ENCODE data around the gene PSME3. TPM values are rescaled to one million over a fixed set of nuclear protein-coding genes. Genes with fewer than 3 reads are reported as not detected.
"Not testable (repeated sequence)": the region's sequence is repeated elsewhere in the genome, so short reads cannot be mapped to it uniquely, and the experiment has no call there.

Gene PSME3
- total and polyA plus RNA-seq, 9 of the 15 experiments (the other 6 are each of a cell fraction or from before 2014, with no cell fraction given) = 31.2 to 275 (median 141) TPM

DNA sequence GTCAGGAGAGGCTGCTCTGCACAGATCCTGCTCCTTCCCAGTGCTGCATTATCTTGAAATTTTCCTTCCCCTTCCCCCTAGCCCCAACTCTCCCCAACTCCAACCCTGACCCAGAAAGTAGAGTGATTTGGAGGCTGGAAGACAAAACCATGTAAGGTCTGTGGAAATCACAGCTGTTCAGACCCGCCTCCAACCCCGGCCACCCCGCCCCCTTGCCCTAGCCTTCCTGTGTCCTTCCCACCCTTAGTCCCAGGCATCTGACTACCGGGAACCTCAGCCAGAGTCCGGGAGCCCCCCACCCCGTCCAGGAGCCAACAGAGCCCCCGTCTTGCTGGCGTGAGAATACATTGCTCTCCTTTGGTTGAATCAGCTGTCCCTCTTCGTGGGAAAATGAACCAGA, 17.8 kb downstream of the PSME3 start, which contains the start of gene AOC3 (continued):
- TF ChIP-seq, protein P1, sequence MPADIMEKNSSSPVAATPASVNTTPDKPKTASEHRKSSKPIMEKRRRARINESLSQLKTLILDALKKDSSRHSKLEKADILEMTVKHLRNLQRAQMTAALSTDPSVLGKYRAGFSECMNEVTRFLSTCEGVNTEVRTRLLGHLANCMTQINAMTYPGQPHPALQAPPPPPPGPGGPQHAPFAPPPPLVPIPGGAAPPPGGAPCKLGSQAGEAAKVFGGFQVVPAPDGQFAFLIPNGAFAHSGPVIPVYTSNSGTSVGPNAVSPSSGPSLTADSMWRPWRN (IDR thresholded peaks at IDR 0.05; ENCODE audit: low read depth) = no peak
- TF ChIP-seq TOE1 (IDR thresholded peaks at IDR 0.05; ENCODE audit: borderline replicate concordance) (no peak), TOE1 (CRISPR knock-in tag; IDR thresholded peaks at IDR 0.05; ENCODE audit: borderline replicate concordance, low read depth) (no peak)

DNA sequence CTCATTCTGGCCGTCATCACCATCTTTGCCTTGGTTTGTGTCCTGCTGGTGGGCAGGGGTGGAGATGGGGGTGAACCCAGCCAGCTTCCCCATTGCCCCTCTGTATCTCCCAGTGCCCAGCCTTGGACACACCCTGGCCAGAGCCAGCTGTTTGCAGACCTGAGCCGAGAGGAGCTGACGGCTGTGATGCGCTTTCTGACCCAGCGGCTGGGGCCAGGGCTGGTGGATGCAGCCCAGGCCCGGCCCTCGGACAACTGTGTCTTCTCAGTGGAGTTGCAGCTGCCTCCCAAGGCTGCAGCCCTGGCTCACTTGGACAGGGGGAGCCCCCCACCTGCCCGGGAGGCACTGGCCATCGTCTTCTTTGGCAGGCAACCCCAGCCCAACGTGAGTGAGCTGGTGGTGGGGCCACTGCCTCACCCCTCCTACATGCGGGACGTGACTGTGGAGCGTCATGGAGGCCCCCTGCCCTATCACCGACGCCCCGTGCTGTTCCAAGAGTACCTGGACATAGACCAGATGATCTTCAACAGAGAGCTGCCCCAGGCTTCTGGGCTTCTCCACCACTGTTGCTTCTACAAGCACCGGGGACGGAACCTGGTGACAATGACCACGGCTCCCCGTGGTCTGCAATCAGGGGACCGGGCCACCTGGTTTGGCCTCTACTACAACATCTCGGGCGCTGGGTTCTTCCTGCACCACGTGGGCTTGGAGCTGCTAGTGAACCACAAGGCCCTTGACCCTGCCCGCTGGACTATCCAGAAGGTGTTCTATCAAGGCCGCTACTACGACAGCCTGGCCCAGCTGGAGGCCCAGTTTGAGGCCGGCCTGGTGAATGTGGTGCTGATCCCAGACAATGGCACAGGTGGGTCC, 18.4 kb downstream of the PSME3 start:
- CTCF ChIA-PET (ENCODE audit: low intra/inter-chr PET ratio); H3K9me1 ChIP-seq (ENCODE audit: control insufficient read depth, insufficient read depth, low read length); FAIRE-seq; H3K36me3 ChIP-seq (ENCODE audit: control insufficient read depth, insufficient read depth, low read length); H4K20me1 ChIP-seq (replicated peaks; ENCODE audit: control insufficient read depth, insufficient read depth, low read length); H3K79me2 ChIP-seq (ENCODE audit: control insufficient read depth, insufficient read depth, low read length); H3K27ac ChIP-seq (ENCODE audit: extremely low read depth, low read depth, low read length); H2AFZ ChIP-seq (ENCODE audit: low read depth, low read length); ATAC-seq; intact Hi-C loops (cut with micrococcal nuclease); BruUV-seq (replicated peaks); H3K4me1 ChIP-seq (replicated peaks in 1 of 2; ENCODE audit: control insufficient read depth in 2 of 2, insufficient read depth in 2 of 2, low read length in 2 of 2); H3K4me2 ChIP-seq (ENCODE audit: insufficient read depth, low read length); DNase-seq (ENCODE audit: extremely low read depth in 1 of 4, low spot score in 3 of 4); H3K27me3 ChIP-seq (ENCODE audit: control insufficient read depth in 2 of 2, insufficient read depth in 2 of 2, low read length in 2 of 2); H3K9ac ChIP-seq (ENCODE audit: insufficient read depth in 1 of 2, low read depth in 2 of 2, low read length in 2 of 2); H3K4me3 ChIP-seq; H3K9me3 ChIP-seq (replicated peaks; ENCODE audit: control insufficient read depth, insufficient read depth, low read depth, low read length); in situ Hi-C loops (cut with MboI): not testable (repeated sequence)
- POLR2A ChIA-PET = interaction anchor here (0.6 to 0.7 kb wide), 3 partner anchors 11 to 791 kb away, joined by 3 to 4 read pairs (median 3); no protein-coding TSS in a partner anchor
- 57% methylated on average over 11 of the region's 28 CpGs for WGBS (ENCODE audit: insufficient coverage, low coverage, missing lambda C conversion rate)

All from K562 (cell line).